Effector CD8-positive, alpha-beta T cell (primary cell): ENCODE results near the gene CHRNA5.
"Not testable (repeated sequence)": the region's sequence is repeated elsewhere in the genome, so short reads cannot be mapped to it uniquely, and the experiment has no call there.

Experiments used
- DNase-seq: peaks from one replicate; lab custom pipeline; 2025; lab: John Stamatoyannopoulos, UW
- total RNA-seq, 4 experiments: gene quantifications; one replicate each; lab custom pipeline; 2026; lab: John Stamatoyannopoulos, UW

The CHRNA5 gene
- 0.29 to 1.3 (median 0.97) reads per million in 4 experiments for total RNA-seq

DNA sequence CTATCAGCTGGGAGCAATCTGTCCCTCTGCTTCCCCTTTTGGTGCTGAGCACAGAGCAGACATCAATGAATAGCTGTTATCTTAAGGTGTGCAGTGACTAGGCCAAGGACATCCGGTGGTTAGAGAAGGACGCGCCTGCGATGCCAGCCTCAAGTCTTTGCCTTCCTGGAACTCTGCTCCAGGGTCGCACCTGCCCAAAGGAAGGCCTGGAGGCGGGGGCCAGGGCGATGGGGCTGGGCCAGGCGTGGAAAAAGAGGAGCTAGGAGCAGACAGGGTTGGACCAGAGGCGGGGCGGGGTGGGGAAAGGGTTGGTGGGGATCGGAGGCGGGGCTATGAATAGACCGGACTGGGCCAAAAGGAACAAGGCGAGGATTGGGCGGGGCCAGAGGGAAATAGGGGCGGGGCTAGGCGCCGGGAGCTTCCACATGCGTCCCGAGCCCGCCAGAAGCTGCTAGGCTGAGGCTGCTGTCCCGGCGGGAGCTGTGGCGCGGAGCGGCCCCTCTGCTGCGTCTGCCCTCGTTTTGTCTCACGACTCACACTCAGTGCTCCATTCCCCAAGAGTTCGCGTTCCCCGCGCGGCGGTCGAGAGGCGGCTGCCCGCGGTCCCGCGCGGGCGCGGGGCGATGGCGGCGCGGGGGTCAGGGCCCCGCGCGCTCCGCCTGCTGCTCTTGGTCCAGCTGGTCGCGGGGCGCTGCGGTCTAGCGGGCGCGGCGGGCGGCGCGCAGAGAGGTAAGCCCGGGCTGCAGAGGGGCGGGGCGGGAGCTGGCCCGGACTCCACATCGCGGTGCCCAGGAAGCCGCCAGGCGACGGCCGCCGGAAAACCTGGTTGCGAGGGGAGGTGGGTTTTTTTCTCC lies at the start of gene CHRNA5:
Gene CHRNA5 (plus strand): TSS at position 424 of the 854 bp plus-strand sequence. CDS start 200 bp downstream, at position 624.
- DNase-seq: peak; percentile 34

DNA sequence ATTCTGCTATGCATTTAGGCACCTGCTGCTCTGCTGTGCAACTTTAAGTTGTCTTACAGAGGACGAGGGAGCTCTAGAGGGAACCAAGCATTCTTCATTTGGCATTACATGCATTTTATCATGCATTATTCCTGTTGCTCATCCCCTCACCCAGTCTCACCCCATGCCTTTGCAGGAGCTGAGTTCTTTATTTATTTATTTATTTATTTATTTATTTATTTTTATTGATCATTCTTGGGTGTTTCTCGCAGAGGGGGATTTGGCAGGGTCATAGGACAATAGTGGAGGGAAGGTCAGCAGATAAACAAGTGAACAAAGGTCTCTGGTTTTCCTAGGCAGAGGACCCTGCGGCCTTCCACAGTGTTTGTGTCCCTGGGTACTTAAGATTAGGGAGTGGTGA lies 45.3 kb upstream of the CHRNA5 start:
- DNase-seq: not testable (repeated sequence)

DNA sequence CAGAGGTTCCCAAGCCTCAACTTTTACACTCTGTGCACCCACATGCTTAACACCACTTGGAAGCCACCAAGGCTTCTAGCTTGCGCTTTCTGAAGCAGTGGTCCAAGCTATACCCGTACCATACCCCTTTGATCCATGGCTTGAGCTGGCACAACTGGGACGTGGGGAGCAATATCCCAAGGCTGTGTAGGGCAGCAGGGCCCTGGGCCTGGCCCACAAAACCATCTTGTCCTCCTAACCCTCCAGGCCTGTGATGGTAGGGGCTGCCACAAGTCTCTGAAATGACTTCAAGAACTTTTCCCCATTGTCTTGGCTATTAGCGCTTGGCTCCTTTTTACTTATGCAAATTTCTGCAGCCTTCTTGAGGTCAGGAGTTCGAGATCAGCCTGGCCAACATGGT lies 41.1 kb upstream of the CHRNA5 start:
- DNase-seq: no peak

DNA sequence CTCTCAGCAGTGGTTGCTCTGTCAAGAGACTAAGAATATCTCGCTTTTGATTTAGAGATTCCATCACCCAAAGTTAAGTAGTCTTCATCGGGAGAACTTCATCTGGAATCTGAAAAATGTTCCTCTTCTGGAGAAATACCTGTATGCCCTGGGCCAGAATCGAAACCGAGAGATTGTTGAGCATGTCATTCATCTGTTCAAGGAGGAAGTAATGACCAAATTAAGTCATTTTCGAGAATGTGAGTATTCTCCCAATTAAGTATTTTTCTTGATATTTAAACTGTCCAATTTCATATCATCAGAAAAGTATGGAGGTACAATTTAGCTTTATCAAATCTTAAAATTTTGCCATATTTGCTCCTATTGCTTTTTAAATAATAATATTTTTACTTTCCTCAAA lies 38.0 kb upstream of the CHRNA5 start:
- DNase-seq: no peak

DNA sequence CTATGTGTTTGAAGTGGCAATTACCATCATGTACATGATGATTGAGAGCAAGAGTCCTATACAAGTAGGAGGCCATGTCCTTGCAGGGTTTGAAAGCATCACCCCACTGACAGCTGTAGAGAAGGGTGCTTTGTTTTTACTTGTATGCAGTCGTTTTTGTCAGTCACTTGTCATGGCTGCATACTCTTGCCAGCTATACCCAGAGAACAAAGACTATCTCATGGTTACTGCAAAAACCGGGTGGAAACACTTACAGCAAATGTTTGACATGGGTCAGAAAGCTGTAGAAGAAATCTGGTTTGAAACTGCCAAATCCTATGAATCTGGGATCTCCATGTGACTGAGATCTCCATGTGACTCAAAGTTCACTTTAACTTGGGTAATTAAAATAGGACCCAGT lies 32.0 kb upstream of the CHRNA5 start:
- DNase-seq: no peak

DNA sequence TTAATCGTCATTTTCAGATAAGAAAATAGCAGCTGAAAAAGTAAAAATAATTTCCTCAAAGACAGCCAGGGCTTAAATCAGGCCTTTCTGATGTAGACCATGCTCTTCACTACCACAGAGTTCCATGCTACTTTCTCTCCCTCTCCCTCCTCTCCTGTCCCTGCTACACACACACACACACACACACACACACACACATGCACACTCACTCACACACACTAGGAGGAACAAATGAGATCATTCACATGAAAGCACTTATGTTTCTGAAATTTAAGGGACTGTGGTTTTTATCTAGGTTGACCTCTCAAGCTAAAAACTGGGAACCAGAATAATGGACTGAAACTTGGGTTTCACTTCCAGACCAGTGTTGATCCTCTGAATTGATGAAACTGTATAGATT lies 29.2 kb upstream of the CHRNA5 start:
- DNase-seq: no peak

DNA sequence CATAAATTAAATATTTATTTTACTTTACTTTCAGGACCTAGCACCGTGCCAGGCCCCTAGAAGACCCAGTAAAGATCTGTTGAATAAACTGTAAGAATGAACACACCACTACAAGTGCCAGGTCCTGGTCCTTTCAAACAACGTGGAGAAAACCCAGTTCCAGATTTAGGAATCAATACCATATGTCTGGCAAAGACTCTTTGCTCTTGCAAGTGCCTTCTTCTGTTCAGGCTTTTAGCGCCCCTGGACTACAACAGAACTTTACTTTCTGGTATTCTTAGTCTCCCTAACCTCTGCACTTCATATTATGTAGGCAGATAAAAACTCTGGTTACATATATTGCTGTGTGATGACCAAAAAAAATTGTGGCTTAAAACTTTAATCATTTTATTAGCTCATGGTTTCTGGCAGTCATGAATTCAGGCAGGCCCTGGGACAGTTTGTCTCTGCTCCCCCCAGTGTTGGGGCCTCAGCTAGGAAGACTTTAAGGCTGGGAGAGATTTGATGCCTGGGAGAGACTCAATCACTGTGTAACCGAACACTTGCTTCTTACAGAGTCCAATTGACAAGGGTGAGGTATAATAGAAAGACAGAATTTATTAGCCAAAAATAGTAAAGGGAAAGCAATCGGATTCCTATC lies 27.9 kb upstream of the CHRNA5 start:
- DNase-seq: no peak

DNA sequence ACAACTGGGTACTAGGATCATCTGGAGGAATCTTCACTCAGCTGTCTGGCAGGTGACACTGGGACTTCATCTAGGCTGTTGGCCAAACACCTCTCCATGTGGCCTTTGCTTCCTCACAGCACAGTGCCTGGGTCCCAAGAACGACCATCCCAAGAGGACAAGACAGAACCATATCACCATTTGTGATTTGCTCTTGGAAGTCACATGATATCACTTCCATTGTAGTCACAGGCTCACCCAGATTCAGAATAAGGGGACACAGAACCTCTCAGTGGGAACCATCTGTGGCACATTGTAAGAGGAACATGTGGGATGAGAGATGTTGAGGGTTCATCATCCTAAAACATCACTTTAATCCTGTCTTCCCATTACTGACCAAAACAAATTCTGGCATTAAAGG lies 27.0 kb upstream of the CHRNA5 start:
- no peak for DNase-seq

DNA sequence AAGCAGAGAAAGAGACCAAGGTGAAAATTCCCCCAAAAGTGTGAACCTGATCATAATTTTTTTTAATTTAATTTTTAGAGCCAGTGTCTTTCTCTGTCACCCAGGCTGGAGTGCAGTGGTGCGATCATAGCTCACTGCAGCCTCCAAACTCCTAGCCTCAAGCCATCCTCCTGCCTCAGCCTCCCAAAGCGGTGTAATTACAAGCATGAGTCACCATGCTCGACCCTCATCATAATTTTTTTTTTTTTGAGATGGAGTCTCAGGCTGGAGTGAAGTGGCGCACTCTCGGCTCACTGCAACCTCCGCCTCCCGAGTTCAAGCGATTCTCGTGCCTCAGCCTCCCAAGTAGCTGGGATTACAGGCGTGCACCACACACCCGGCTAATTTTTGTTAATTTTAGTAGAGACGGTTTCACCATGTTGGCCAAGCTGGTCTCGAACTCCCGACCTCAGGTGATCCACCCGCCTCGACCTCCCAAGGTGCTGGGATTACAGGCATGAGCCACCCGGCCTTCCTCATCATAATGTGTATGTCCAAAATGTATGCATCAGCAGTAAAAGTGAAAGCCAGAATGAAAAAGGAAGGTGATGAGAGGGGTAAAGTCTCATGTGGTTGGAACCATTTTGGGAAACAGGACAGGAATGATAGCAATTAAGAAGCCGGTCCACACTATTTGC lies 25.7 kb upstream of the CHRNA5 start:
- DNase-seq: not testable (repeated sequence)

DNA sequence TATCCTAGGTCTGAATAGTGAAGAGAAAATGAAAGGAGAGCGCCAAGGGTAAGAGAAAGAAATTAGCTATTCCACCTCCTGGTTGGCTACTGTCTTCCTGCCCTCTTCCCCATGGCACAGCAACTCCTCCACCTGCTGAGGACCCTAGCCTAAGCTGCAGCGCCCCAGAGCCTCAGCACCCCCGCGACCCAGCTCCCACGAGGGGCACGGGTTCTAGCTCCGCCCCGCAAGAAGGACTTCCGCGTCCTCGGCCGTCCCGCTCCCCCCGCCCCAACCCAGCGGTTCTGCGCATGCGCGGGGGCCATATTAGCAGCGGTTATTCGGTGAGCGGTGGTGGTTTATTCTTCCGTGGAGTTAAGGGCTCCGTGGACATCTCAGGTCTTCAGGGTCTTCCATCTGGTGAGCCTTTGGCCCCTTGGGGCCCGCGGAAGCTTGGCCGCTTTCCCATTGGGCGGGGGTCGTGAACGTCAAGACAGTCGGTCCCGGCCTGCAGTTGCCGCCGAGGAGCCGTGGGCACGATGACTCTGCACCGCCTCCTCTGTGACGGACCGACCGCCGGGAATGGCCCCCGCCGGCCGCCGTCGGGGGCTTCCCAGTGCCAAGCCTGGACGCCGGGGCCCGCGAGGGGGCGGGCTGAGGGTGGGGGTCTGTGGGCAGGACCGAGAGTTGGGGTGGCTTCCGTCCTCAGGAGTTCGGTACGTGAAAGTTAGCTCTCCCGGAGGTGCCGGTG lies 25.0 kb upstream of the CHRNA5 start, which contains the start of gene PSMA4:
Gene PSMA4 (plus strand): TSS at position 304 of the 730 bp plus-strand sequence. CDS start 1,484 bp downstream, outside the sequence.
- DNase-seq: peak; percentile 93

DNA sequence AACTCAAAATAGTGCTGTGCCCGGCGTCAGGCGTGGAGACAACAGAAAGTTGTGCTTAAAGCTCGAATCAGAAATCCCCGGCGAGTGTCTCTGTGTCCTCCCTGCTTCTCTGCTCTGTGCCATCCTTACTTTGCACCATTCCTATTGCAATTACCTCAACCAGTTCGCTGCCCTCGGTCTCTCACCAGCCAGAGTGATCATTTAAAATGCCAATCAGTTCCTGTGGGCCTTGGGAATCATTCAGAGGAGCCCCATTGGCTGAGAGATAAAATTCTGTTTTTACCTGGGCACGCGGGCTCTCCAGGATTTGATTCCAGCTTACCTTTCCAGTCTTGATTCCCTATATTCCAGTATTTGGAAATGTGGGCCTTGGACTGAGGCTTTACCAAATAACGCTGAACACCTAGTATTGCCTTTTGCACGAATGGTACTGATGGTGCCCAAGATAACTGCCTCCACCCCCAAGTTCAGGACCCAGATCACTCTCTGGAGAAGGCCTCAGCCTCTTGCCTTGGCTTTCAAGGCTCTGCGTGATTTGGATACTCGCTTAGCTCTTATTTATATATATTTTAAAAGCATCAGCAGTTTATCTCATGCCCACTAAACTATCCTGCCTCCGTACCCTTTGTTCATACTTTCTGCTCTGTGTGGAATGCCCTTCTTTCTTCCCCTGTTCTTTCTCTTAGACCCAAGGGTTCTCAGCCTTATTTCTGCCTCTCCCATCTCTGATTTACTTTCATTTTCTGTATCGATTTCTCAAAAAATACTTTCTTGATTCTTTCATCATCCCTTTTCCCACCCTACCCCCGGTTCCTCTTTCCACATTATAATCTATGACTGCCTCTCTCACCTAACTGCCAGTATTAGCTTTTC lies 24.2 kb upstream of the CHRNA5 start:
- DNase-seq: no peak

DNA sequence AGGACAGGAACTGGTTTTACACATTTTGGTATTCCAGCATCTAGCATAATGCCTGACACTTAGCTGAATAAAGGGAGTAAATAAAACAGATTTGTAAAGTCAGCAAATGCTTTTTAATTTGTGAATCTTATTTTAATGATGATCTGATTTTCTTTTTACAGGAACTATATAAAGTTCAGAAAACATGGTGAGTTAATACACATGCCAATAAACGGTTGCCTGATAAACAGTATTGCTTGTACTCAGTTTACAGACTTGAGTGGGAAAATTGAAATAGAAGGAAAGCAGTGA lies 23.6 kb upstream of the CHRNA5 start:
- DNase-seq: no peak

DNA sequence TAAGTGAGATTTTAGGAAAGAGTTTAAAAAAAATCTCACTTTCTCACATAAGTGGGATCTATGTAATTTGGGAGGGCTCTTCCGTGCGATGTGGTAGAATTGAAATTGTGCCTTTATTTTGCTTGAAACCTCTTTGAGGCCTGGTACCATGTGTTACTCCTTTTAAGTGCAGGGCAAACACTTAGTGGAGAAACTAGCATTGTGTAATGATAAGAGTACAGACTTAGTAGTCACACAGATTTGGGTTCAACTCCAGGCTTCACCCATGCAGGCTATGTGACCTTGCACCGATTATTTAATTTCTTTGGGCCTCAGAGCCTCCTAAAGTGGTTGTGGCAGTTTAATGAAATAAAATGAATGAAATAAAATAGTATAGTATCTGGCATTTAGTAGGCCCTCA lies 22.7 kb upstream of the CHRNA5 start:
- no peak for DNase-seq

DNA sequence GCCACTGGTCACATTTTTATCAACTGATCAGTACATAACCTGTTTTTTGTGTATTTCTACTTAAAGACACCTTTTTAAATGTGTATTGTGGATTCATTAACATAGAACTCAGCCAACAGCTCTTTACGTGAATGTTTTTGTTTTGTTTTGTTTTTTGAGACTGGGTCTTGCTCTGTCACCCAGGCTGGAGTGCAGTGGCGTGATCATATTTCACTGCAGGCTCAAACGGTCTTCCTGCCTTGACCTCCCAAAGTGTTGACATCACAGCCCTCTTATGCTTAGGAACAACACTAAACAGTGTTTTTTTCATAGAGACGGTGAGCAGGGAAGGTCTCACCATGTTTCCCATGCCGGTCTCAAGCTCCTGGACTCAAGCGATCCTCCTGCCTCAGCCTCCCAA lies 15.1 kb upstream of the CHRNA5 start:
- no peak for DNase-seq

DNA sequence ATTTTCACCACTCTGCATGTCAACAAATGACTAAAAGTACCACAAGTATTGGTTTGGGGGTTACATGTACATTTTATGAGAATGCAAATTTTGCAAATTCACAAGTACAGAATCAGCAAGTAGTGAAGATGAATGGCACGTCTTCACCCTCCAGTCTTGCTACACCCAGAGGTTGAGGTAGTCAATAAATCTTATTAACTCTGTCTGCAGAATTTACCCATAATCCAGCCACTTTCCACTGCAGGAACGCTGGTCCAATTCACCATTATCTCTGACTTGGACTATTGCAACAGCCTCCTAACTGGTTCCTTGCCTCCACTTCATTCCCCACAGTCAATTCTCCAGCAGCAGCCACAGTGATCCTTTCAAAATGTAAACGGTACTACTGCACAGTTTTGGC lies 14.5 kb upstream of the CHRNA5 start:
- no peak for DNase-seq

DNA sequence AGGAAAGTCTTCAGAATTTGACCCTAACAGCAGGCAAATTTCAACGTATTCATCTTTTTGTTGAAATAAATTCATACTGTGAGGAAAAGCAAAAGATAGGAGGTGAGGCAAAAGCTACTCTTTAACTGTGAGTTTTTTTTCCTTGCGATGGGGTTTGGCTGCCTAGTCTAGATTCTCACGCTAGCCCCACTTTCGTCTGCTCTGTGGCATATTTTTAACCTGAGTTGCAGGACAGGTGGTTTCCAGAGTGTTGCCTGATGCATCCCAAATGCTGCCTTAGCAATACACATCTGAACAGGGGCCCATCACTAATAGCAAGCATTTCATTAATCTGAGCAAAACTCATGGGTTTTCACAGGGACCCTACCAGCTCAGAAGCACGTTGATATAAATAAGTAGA lies 13.4 kb upstream of the CHRNA5 start:
- DNase-seq: no peak

DNA sequence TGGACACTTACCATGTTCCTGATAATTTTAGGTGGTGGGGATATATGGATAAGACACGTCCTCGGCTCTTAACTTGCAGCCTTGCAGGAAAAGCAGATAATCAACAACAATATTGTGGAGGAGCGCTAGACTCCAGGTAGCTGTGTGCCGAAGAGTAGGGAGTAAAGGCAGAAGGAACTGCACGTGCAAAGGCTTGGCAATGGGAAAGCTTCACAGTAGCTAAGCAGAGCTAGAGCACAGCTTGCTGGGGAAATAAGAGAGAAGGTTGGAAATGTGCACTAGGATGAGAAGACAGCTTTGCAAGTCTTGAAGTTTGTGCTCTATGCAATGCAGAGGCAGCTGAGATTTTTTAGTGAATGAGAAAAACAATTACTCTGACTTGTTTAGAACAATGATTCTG lies 12.7 kb upstream of the CHRNA5 start:
- DNase-seq: no peak

DNA sequence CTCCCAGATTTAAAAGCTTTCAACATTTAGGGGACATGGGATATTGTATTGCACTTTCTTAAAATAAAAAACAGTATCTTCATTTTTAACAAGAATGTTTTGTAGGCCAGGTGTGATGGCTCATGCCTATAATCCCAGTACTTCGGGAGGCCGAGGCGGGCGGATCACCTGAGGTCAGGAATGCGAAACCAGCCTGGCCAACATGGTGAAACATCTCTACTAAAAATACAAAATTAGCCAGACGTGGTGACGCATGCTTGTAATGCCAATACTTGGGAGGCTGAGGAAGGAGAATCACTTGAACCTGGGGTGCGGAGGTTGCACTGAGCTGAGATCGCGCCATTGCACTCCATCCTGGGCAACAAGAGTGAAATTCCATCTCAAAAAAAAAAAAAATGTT lies 5.1 kb upstream of the CHRNA5 start:
- DNase-seq: not testable (repeated sequence)

DNA sequence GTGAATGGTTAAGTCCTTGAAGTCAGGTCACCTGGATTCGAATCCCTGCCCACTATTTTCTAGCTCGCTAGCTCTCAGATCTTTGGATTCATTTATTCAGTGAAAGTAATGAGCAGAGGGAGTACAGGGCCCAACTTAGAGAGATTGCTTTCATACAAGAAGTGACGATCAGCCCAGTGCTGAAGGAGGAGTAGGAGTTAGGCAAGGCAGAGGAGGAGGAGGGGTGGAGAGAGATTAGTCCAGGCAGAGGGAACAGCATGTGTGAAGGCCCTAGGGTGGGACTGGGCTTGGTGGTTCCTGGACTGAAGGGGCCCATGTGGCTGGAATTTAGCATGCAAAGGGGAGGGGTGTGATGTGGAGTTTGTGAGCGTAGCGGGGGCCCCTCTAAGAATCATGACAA lies 3.8 kb upstream of the CHRNA5 start:
- DNase-seq: no peak

DNA sequence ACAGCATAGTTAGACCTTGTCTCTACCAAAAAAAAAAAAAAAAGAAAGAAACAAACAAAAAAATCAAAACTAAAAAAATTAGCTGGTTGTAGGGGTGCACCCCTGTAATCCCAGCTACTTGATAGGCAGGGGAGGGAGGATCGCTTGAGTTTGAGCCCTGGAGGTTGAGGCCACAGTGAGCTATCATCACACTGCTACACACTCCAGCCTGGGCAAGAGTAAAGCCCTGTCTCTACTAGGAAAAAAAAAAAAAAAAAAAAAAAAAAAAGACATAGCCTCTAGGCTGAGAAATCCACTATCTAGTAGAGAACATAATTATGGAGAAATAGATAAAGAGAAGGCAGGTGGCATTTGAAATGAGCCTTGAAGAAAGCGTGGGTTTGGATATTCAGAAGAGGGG lies 2.2 kb upstream of the CHRNA5 start:
- DNase-seq: no peak

DNA sequence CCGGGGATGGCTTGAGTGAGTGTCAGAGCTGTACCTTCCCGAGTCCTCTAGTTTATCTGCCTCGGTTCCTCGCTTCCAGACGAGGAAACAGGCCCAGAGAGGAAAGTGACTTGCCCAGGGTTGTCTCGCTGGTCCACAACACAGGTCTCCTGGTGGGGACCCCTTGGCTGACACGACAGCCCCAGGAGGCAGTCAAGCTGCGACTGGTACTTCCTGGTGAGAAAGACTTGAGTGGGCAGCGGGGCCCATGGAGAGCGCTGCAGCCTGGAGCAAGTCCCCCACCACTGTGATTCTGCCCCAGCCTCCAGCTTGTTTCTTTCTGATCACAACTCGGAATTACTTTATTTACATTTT lies 600 bp upstream of the CHRNA5 start:
- DNase-seq: no peak
